GM18505 (cell line): ENCODE data around the gene EXOC4.

Experiments
- ATAC-seq: cut with Tn5 transposase; IDR thresholded peaks from one replicate; pipeline ENCODE4 v1.9.1; 2021; ENCODE audit not compliant: unreplicated experiment
- POLR2A ChIP-seq: IDR thresholded peaks from 4 replicates; pipeline ENCODE4 v1.6.1; 2011; ENCODE audit warnings: borderline replicate concordance; ENCODE audit not compliant: insufficient read depth, insufficient read length; ENCODE audit errors: extremely low read depth

The EXOC4 gene

GRCh38 chr7:133575726-133576440 is 323.0 kb downstream of the EXOC4 start:
- no peak for TF ChIP-seq POLR2A

GRCh38 chr7:133576612-133577168 is 323.8 kb downstream of the EXOC4 start:
- no peak for ATAC-seq
- TF ChIP-seq POLR2A: no peak

More at GRCh38 chr7:133575726-133576440, 323.0 kb downstream of the EXOC4 start:
- ATAC-seq: no peak

DNA sequence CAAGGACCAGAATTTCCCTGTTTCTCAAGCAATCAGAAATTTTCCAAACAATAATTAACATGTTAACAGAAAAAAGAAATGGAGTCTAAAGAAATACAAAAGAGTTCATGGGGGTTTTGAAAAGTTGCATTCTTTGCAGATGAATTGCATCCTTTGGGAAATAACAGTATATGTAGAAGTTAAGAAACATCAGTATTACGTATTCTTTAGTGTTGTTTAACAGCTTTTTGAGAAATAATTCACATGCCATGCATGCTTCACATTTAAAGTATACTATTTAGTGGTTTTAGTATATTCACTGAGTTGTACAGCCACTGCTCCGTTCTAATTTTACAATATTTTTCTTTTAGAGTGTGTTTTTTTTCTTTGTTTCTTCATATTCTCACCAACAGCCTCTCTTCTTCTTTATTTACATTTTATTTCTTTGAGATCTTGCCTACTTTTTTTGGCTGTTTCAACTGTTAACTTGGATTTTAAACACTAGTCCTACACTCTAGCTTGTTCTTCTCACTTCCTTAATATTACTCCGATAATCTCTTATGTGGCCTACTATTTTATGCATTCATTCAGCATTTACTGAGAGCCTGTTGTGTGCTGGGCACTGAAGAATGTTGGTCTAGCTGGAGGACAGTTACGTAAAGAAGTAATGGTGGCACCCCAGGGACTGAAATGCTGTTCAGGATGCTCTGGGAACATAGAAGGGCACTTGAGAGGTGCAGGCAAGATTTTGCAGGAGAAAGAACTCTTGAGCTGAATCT is 330.1 kb downstream of the EXOC4 start:
- no peak for TF ChIP-seq POLR2A
- ATAC-seq: no peak

- no peak for ATAC-seq
- no peak for TF ChIP-seq POLR2A
These were observed 330.8 kb downstream of the EXOC4 start for GRCh38 chr7:133583545-133584171.

- ATAC-seq: no peak
- no peak for TF ChIP-seq POLR2A
These were observed 332.2 kb downstream of the EXOC4 start for GRCh38 chr7:133584956-133585668.

DNA sequence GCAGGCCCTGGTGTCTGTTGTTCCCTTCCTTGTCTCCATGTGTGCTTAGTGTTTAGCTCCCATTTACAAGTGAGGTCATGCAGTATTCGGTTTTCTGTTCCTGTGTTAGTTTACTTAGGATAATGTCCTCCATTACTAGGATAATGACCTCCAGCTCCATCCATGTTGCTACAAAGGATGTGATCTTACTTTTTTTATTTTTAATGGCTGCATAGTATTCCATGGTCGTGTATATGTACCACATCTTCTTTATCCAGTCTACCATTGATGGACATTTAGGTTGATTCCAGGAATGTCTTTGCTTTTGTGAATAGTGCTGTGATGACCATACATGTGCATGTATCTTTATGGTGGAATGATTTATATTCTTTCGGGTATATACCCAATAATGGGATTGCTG is 333.4 kb downstream of the EXOC4 start:
- TF ChIP-seq POLR2A: no peak
- ATAC-seq: no peak

- no peak for TF ChIP-seq POLR2A
- ATAC-seq: no peak
These were observed 335.0 kb downstream of the EXOC4 start for GRCh38 chr7:133587903-133588302.

- ATAC-seq: no peak
- no peak for TF ChIP-seq POLR2A
These were observed 337.9 kb downstream of the EXOC4 start for GRCh38 chr7:133590795-133591194.

- no peak for ATAC-seq
- TF ChIP-seq POLR2A: no peak
These were observed 338.9 kb downstream of the EXOC4 start for GRCh38 chr7:133591704-133592340.

GRCh38 chr7:133593561-133593960 is 340.7 kb downstream of the EXOC4 start:
- TF ChIP-seq POLR2A: no peak
- no peak for ATAC-seq

GRCh38 chr7:133601617-133602016 is 348.7 kb downstream of the EXOC4 start:
- no peak for TF ChIP-seq POLR2A
- no peak for ATAC-seq

DNA sequence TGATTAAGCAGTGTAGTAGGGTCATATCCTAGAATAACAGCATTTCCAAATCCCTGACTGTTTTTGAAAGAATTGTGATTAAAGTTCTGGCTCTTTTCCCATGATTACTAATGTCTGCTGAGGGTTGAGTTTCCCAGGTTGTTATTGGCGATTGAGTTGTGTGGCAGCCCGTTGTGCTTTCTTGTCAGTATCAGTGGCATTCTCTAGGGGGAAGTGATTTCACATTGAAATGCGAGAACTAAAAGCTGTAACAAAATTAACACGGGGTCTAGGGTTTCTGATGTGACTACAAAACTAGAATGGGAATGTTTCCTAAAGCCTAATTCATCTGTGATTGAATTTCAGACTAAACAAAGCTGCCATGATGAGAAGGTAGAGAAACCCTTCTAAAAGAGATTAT is 349.4 kb downstream of the EXOC4 start:
- TF ChIP-seq POLR2A: no peak
- no peak for ATAC-seq
